ENCODE measurements around the gene LYSMD4.
A peak's percentile ranks its signal among the peaks of the same experiment; 100 is the strongest.

LYSMD4 gene

DNA sequence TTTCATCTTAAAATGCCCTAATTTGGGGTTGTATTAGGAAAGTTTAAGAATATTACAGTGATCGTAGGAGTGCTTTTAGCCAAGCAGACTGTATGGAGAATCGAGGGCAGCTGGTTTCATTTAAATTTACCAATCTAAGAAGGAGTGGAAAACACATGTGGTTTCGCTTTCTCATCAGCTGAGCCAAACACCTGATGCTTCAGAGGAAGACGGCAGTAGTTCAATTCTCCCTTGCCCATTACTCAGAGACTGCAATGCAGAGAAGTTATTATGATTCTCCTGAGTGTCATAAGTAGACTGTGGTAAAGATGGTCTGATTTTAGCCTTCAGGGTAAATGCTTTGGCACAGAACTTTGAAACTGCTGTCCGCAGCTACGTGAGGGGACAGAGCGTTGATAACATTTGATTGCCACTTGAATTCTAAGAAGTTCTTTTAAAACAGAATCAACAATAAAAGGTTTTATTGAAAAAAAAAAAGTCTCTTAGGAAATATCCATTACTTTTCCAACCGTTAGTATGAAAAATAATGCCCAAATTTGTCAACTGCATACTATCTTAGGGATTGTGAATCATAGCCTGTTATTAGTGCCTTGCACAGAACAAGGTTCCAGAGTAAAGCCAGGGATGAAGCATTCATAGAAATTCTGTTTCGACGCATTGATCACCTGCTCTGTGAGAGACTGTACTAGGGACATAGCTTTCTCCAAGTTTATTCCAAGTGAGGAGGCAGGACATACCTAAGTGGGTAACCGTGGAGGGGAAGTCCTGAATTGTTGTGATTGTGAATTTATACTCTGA lies 25.6 kb downstream of the LYSMD4 start:
- peak in 1 of 2 donors; percentile 35 for DNase-seq (ENCODE audit: extremely low read depth in 1 of 2, low read depth in 1 of 2)

DNA sequence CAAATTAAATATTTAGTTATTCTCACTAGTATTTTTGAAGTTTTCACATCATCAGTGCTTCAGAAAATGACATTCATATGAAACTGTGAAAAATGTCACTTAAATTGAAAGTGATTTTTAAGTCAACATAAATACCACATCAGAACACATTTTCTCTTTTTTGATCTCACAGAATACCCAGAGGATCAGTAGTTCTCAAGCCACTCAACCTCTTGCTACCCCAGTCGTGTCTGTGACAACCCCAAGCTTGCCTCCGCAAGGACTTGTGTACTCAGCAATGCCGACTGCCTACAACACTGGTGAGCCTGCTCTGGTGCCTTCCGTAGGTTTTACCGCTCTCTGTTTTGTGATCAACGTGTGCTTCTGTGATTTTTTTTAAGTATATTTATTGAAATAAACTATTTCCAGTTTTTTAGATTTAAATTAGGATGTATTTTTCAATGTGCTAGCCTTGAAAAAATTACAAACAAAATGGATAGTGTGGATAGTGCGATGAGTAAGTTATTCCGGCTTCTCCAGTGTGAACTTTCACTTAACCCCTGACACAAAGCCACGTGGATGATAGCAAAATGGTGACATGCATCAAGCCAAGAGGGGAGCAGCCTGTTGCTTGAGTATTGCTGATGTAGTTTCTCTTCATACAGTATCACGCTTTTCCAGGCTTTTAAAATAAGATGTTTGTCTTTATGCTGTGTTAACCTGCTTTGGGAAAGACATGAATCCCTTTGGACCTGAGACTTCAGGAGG lies 26.5 kb downstream of the LYSMD4 start:
- no peak for DNase-seq (ENCODE audit: extremely low read depth in 1 of 2, low read depth in 1 of 2)

- no peak for DNase-seq (ENCODE audit: extremely low read depth in 1 of 2, low read depth in 1 of 2)
Observed at GRCh38 chr15:99704444-99704838, 28.8 kb downstream of the LYSMD4 start.

GRCh38 chr15:99703603-99704443 lies 29.4 kb downstream of the LYSMD4 start:
- DNase-seq (ENCODE audit: extremely low read depth in 1 of 2, low read depth in 1 of 2): no peak

DNA sequence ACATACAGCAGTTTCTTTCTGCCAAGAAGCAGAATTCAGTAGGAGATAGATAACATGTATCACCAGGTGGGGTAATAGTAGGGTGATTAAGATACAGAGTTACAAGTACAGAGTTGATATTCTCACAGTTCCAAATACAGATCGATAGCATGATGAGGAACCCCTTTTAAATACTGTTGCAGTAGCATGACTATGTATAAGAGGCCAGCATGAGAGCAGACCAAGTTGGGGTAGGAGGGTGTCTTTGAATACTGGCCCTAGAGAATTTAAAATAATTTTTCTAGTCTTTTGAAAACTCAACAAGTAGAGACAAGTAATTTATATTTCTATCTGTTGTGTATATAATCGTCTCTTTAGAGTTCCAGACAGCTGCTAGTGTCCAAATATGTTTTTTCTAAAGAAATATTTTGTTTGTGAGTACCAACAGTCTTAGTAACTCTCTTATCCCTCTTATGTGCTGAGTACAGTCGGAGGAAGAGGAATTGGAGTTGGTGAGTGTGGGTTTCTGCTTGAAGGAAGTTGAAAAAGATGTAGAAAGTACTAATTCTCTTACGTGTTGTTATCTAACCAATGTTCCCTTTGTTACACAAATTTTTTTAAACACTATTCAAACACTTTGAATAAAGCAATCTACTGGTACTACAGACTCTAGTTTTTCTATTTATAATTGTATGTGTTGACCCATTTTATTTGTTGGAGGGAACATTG lies 30.2 kb downstream of the LYSMD4 start:
- DNase-seq (ENCODE audit: extremely low read depth in 1 of 2, low read depth in 1 of 2): no peak

- no peak for DNase-seq (ENCODE audit: extremely low read depth in 1 of 2, low read depth in 1 of 2)
Observed at GRCh38 chr15:99696096-99696495, 37.1 kb downstream of the LYSMD4 start.

DNA sequence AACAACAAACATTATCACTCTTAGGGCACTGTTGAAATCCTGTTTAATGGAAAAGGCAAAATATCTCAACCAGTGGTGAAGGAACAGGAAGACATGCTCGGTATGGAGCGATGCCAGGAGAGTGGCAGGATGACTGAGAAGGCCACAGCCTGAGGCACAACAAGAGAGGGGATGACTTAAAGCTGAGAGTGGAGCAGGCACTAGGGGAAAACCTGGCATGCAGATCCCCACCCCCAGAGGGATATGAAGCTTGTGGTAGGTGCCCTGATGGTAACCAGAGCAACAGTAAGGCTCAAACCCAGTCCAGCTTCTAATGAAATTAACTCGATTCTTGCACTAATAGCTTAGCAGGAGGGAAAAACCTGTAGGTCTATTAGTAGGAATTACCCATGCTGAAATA lies 40.4 kb downstream of the LYSMD4 start:
- no peak for DNase-seq (ENCODE audit: extremely low read depth in 1 of 2, low read depth in 1 of 2)

GRCh38 chr15:99686290-99686689 lies 46.9 kb downstream of the LYSMD4 start:
- DNase-seq (ENCODE audit: extremely low read depth in 1 of 2, low read depth in 1 of 2): no peak

- DNase-seq (ENCODE audit: extremely low read depth in 1 of 2, low read depth in 1 of 2): no peak
Observed at GRCh38 chr15:99683000-99683670, 50.1 kb downstream of the LYSMD4 start.

- DNase-seq (ENCODE audit: extremely low read depth in 1 of 2, low read depth in 1 of 2): no peak
Observed at GRCh38 chr15:99682455-99682854, 50.8 kb downstream of the LYSMD4 start.

DNA sequence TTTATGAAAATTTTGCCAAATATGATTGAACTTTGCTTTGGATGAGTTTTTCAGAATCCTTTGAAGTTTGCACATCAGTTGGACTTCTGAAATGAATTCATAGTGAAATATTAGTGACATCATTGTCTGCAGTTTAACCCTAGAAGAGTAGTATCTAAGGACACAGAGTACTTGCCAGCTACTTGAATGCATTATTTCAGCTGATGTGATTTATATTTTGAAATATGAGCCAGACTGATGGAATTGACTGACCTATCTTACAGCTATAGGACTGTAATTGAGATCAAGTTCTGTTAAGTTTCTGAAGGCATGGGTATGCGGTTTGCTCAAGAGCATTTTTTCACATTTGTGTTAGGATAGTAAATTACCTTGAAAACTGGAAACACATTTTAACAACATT lies 51.2 kb downstream of the LYSMD4 start:
- no peak for DNase-seq (ENCODE audit: extremely low read depth in 1 of 2, low read depth in 1 of 2)

DNA sequence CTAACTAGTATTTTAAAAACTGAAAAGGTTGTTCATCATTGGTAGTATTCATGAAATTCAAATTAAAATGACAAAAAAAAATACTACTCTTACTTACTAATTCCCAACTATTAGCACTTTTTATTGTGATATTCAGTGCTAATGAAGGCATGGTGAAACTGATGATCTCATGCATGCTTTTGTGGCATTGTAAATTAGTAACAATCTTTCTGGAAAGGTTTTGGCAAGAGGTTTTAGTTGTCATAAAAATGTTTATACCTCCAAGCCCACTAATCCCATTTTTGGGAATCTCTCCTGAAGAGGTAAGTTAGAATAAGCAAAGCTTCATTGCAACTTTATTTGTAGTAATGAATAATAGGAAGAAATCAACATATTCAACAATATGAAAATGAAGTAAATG lies 53.0 kb downstream of the LYSMD4 start:
- no peak for DNase-seq (ENCODE audit: extremely low read depth in 1 of 2, low read depth in 1 of 2)

DNA sequence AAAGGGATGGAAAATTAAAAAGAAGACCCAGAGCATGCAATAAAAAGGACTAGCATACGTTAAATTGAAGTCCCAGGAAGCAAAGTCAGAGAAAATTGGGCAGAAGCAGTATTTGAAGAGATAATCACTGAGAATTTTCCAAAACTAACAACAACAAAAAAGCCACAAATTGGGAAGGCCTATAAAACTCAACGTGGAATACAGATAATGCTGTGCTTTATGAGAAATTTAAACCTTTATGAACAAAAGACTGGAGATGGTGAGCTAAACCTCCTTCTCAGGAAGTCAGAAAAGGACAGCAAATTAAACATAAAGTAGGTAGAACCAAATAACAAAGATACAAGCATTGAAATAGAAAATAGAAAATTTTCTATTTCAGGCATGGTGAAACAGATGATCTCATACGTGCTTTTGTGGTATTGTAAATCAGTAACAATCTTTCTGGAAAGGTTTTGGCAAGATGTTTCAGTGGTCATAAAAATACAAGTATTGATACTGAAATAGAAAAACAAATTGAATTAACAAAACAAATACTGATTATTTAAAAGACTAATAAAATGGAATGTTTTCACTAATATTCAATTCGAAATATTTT lies 55.6 kb downstream of the LYSMD4 start:
- DNase-seq (ENCODE audit: extremely low read depth in 1 of 2, low read depth in 1 of 2): no peak
